Sigmoid colon (tissue), 7 donors: ENCODE data around the gene ADRB1. TPM values are rescaled to one million over a fixed set of nuclear protein-coding genes. Genes with fewer than 3 reads are reported as not detected.

ENCODE experiments used
- DNase-seq: peaks from one replicate; pipeline ENCODE4 v3.0.0-alpha.2; 2019
- H3K27ac ChIP-seq, 4 donors: fragments of 200-600 bp; sonication (generic); one replicate each; pipeline ENCODE4 v1.5.1; 2016 to 2019; ENCODE audit warnings: mild to moderate bottlenecking in 1 of 4
- H3K27me3 ChIP-seq, 3 donors: fragments of 200-600 bp; sonication (generic); one replicate each; pipeline ENCODE4 v1.5.1; 2019; ENCODE audit warnings: mild to moderate bottlenecking in 1 of 3
- H3K36me3 ChIP-seq, 4 donors: fragments of 200-600 bp; sonication (generic); one replicate each; pipeline ENCODE4 v1.5.1; 2016 to 2019
- H3K4me1 ChIP-seq, 4 donors: fragments of 200-600 bp; sonication (generic); one replicate each; pipeline ENCODE4 v1.5.1; 2017 to 2019
- H3K4me3 ChIP-seq, 4 donors: fragments of 200-600 bp; sonication (generic); one replicate each; pipeline ENCODE4 v1.5.1; 2017 to 2019; ENCODE audit warnings: mild to moderate bottlenecking in 2 of 4, moderate library complexity in 1 of 4
- H3K9me3 ChIP-seq, 4 donors: fragments of 200-600 bp in 3 of 4; sonication (generic) in 3 of 4; one replicate each; pipeline versions ENCODE4 v1.5.1 to v1.6.1; 2013 to 2019
- CTCF ChIP-seq, 4 experiments: fragments of 450-650 bp in 3 of 4; fragments of 200-600 bp in 1 of 4; IDR thresholded peaks; one replicate each; pipeline ENCODE4 v1.5.1; 2016 to 2019; ENCODE audit warnings: antibody characterized with exemption in 4 of 4, mild to moderate bottlenecking in 3 of 4, moderate library complexity in 2 of 4
- EP300 ChIP-seq, 4 donors: sonication (generic); formaldehyde crosslinking; IDR thresholded peaks; one replicate each; pipeline ENCODE4 v1.6.1; 2017; ENCODE audit warnings: antibody characterized with exemption in 4 of 4
- POLR2A ChIP-seq, 2 donors: fragments of 450-650 bp; IDR thresholded peaks; one replicate each; pipeline ENCODE4 v1.6.1; 2016; ENCODE audit warnings: antibody characterized with exemption in 2 of 2, mild to moderate bottlenecking in 2 of 2, moderate library complexity in 2 of 2
- POLR2AphosphoS5 ChIP-seq, 4 donors: sonication (generic); formaldehyde crosslinking; IDR thresholded peaks; one replicate each; pipeline ENCODE4 v1.6.1; 2017; ENCODE audit warnings: antibody characterized with exemption in 4 of 4
- WGBS, 2 donors: extraction: QIAGEN DNeasy Blood & Tissue Kit; methylation state at CpG; one replicate each; pipeline ENCODE4 v1.1.7; 2013; 5-methylcytosine and 5-hydroxymethylcytosine counted together
- intact Hi-C: fragments of 100-400 bp; cut with DNase I; formaldehyde crosslinking; loops from one replicate; pipeline ENCODE4 v1.15.1; 2023
- polyA plus RNA-seq, 3 donors: library from polyadenylated mRNA; stranded (reverse); fragments of 200-250 nt; gene quantifications; one replicate each; pipeline ENCODE4 v1.2.3, GENCODE V29; 2013
- total RNA-seq, 4 donors: library from RNA; depleted of rRNA; stranded (reverse); fragments of >200 nt; gene quantifications; one replicate each; pipeline ENCODE4 v1.1.0, GENCODE V29; 2016
- donor health status: healthy with polysubstance abuse.
- donor health status: Bipolar disorder and iron deficiency.
- donor health status: healthy.

ADRB1 gene
- total RNA-seq = 10 to 100 TPM in 1 of 4 donors, 1 to 10 TPM in 3; 1.4 to 34.5 (median 3.2) TPM
- polyA plus RNA-seq = under 1 TPM; 0.23 to 0.60 (median 0.55) TPM

GRCh38 chr10:114043532-114044246 lies at the start of gene ADRB1:
Gene ADRB1 (plus strand): TSS chr10:114043866. CDS start chr10:114044133, 267 bp downstream.
- Histone ChIP-seq H3K27ac (peak within 1 kb of the TSS; percentile 86 to 93 (median 88)), H3K27me3 (peaks cover 0 to 34% (median 17%) of the 10 kb centered on the region in 3 donors), H3K36me3 (no peaks in the 10 kb centered on the region), H3K4me3 (peak within 1 kb of the TSS; percentile 48 to 59 (median 58)), H3K4me1 (peaks cover 0 to 28% (median 24%) of the 10 kb centered on the region in 4 donors), H3K9me3 (no peaks in the 10 kb centered on the region)
- intact Hi-C loops = loop anchor here (10.0 kb wide), 1 partner anchor 89 kb away; no protein-coding TSS in a partner anchor
- TF ChIP-seq POLR2AphosphoS5 (IDR thresholded peaks at IDR 0.05) = peak; percentile 69 to 84 (median 82)
- TF ChIP-seq POLR2A (IDR thresholded peaks at IDR 0.05) = peak; percentile 11 to 33
- TF ChIP-seq CTCF (IDR thresholded peaks at IDR 0.05) = no peak
- peak; percentile 94 for DNase-seq
- WGBS, 2 donors = 1 to 2% methylated on average over 90 of the region's 90 CpGs

- 88 to 91% methylated on average over 2 of the region's 2 CpGs for WGBS, 2 donors
- intact Hi-C loops = no loop called here
- no peaks in the 10 kb centered on the region for H3K36me3 ChIP-seq
- no peaks in the 10 kb centered on the region for H3K9me3 ChIP-seq
- H3K4me3 ChIP-seq = no peak overlapping the region
- no peaks in the 10 kb centered on the region for H3K27me3 ChIP-seq
- no peak for DNase-seq
- TF ChIP-seq CTCF (IDR thresholded peaks at IDR 0.05) = no peak
- TF ChIP-seq POLR2AphosphoS5 (IDR thresholded peaks at IDR 0.05) = no peak
- no peak for TF ChIP-seq EP300 (IDR thresholded peaks at IDR 0.05)
- no peak for TF ChIP-seq POLR2A (IDR thresholded peaks at IDR 0.05)
- H3K27ac ChIP-seq = no peak overlapping the region
- peaks cover 0 to 5% (median 0%) of the 10 kb centered on the region in 4 donors for H3K4me1 ChIP-seq
Observed at GRCh38 chr10:113995201-113995600, 48.5 kb upstream of the ADRB1 start.

GRCh38 chr10:113997428-113997827 lies 46.2 kb upstream of the ADRB1 start:
- peak; percentile 69 for DNase-seq
- Histone ChIP-seq H3K27ac (no peak overlapping the region), H3K4me3 (no peak overlapping the region), H3K9me3 (no peaks in the 10 kb centered on the region), H3K4me1 (peaks cover 0 to 3% (median 0%) of the 10 kb centered on the region in 4 donors), H3K27me3 (no peaks in the 10 kb centered on the region), H3K36me3 (no peaks in the 10 kb centered on the region)
- intact Hi-C loops = no loop called here
- TF ChIP-seq POLR2AphosphoS5 (IDR thresholded peaks at IDR 0.05) (no peak), CTCF (IDR thresholded peaks at IDR 0.05) (no peak), POLR2A (IDR thresholded peaks at IDR 0.05) (no peak), EP300 (IDR thresholded peaks at IDR 0.05) (no peak)
- WGBS, 2 donors = 42 to 63% methylated on average over 8 of the region's 8 CpGs

- Histone ChIP-seq H3K36me3 (no peaks in the 10 kb centered on the region), H3K4me1 (no peaks in the 10 kb centered on the region), H3K4me3 (no peak overlapping the region), H3K27ac (no peak overlapping the region), H3K27me3 (no peaks in the 10 kb centered on the region), H3K9me3 (no peaks in the 10 kb centered on the region)
- TF ChIP-seq POLR2AphosphoS5 (IDR thresholded peaks at IDR 0.05) (no peak), CTCF (IDR thresholded peaks at IDR 0.05) (no peak), EP300 (IDR thresholded peaks at IDR 0.05) (no peak), POLR2A (IDR thresholded peaks at IDR 0.05) (no peak)
- 11 to 36% methylated on average over 5 of the region's 5 CpGs for WGBS, 2 donors
- intact Hi-C loops = no loop called here
- no peak for DNase-seq
Observed at GRCh38 chr10:113999531-113999930, 44.1 kb upstream of the ADRB1 start.
